HL-60 (cell line): ENCODE results near the gene PAK5.

ENCODE experiments used
- DNase-seq, 2 experiments: peaks; one replicate each; pipeline ENCODE4 v3.0.0-alpha.2; 2010 to 2020; ENCODE audit warnings: low read depth in 1 of 2, low spot score in 1 of 2
- H3K27ac ChIP-seq: fragments of 250-450 bp; sonication (Bioruptor Pico); replicated peaks from 2 replicates; pipeline ENCODE4 v1.5.1; 2020; ENCODE audit warnings: mild to moderate bottlenecking, moderate library complexity
- H3K27me3 ChIP-seq: fragments of 250-450 bp; sonication (Bioruptor Pico); 2 replicates; pipeline ENCODE4 v1.5.1; 2021; ENCODE audit warnings: mild to moderate bottlenecking, moderate library complexity; ENCODE audit not compliant: insufficient read depth, poor library complexity, severe bottlenecking
- H3K4me3 ChIP-seq: replicated peaks from 2 replicates; pipeline ENCODE4 v1.5.1; 2011; ENCODE audit warnings: mild to moderate bottlenecking, control low read depth, low read length; ENCODE audit not compliant: insufficient read depth
- GABPA ChIP-seq: IDR thresholded peaks from 2 replicates; pipeline ENCODE4 v1.6.1; 2012; ENCODE audit warnings: low read depth
- POLR2AphosphoS5 ChIP-seq: IDR thresholded peaks from 2 replicates; pipeline ENCODE4 v1.6.1; 2012; ENCODE audit warnings: low read depth
- SPI1 ChIP-seq: IDR thresholded peaks from 2 replicates; pipeline ENCODE4 v1.6.1; 2012; ENCODE audit warnings: low read depth, mild to moderate bottlenecking, borderline replicate concordance
- TF ChIP-seq, protein P1 (sequence below): IDR thresholded peaks from 2 replicates; pipeline ENCODE4 v1.6.1; 2012; ENCODE audit warnings: low read depth; ENCODE audit not compliant: insufficient replicate concordance
- TF ChIP-seq, protein P2 (sequence below): IDR thresholded peaks from one replicate; pipeline ENCODE4 v1.5.1; 2011; ENCODE audit warnings: low read length, control low read depth, inconsistent platforms; ENCODE audit not compliant: insufficient read depth

The PAK5 gene

DNA sequence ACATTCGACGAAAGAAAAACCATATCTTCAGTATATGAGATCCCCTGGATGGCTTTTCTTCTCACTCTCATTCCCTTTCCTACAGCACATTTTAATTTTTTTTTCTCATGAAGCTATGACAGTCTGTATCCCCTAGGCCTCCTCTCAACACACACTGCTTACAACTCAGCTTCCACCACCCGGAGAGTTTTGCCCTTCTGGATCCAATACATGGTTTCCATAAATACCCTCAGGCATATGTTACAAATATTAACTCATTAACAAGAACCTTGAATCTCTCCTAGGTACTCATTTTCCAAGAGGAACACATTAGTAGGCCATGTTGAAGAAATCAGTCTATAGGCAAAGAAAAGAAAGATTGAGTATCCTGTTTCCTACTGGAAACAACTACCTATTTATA, 44.0 kb downstream of the PAK5 start:
- Histone ChIP-seq H3K27ac (no peak overlapping the region), H3K4me3 (no peak overlapping the region), H3K27me3 (no peaks in the 10 kb centered on the region)
- TF ChIP-seq, protein P1, sequence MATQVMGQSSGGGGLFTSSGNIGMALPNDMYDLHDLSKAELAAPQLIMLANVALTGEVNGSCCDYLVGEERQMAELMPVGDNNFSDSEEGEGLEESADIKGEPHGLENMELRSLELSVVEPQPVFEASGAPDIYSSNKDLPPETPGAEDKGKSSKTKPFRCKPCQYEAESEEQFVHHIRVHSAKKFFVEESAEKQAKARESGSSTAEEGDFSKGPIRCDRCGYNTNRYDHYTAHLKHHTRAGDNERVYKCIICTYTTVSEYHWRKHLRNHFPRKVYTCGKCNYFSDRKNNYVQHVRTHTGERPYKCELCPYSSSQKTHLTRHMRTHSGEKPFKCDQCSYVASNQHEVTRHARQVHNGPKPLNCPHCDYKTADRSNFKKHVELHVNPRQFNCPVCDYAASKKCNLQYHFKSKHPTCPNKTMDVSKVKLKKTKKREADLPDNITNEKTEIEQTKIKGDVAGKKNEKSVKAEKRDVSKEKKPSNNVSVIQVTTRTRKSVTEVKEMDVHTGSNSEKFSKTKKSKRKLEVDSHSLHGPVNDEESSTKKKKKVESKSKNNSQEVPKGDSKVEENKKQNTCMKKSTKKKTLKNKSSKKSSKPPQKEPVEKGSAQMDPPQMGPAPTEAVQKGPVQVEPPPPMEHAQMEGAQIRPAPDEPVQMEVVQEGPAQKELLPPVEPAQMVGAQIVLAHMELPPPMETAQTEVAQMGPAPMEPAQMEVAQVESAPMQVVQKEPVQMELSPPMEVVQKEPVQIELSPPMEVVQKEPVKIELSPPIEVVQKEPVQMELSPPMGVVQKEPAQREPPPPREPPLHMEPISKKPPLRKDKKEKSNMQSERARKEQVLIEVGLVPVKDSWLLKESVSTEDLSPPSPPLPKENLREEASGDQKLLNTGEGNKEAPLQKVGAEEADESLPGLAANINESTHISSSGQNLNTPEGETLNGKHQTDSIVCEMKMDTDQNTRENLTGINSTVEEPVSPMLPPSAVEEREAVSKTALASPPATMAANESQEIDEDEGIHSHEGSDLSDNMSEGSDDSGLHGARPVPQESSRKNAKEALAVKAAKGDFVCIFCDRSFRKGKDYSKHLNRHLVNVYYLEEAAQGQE, result no peak
- DNase-seq, result no peak

DNA sequence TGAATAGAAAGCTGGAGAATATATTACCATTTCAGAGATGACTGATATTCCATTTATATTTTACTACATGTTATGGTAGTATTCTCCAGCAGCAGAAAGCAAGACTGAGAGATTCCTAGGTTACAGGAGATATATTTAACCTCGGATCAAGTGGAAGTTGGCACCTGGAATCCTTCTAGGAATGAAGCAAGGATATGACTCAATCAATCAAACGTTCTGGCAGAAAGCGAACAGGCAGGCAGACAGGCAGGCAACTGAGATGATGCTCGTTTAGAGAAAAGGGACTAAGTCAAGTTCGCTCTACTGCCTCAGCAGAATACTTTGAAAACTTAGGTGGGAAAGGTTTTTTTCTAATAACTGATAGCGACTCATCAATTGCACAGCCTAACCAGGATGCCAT, 46.2 kb downstream of the PAK5 start:
- no peak for DNase-seq
- TF ChIP-seq SPI1 (no peak), POLR2AphosphoS5 (no peak), GABPA (no peak)
- TF ChIP-seq, protein P1, result no peak
- TF ChIP-seq, protein P2, sequence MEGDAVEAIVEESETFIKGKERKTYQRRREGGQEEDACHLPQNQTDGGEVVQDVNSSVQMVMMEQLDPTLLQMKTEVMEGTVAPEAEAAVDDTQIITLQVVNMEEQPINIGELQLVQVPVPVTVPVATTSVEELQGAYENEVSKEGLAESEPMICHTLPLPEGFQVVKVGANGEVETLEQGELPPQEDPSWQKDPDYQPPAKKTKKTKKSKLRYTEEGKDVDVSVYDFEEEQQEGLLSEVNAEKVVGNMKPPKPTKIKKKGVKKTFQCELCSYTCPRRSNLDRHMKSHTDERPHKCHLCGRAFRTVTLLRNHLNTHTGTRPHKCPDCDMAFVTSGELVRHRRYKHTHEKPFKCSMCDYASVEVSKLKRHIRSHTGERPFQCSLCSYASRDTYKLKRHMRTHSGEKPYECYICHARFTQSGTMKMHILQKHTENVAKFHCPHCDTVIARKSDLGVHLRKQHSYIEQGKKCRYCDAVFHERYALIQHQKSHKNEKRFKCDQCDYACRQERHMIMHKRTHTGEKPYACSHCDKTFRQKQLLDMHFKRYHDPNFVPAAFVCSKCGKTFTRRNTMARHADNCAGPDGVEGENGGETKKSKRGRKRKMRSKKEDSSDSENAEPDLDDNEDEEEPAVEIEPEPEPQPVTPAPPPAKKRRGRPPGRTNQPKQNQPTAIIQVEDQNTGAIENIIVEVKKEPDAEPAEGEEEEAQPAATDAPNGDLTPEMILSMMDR, result no peak
- no peak overlapping the region for H3K4me3 ChIP-seq
- no peak overlapping the region for H3K27ac ChIP-seq
- no peaks in the 10 kb centered on the region for H3K27me3 ChIP-seq

DNA sequence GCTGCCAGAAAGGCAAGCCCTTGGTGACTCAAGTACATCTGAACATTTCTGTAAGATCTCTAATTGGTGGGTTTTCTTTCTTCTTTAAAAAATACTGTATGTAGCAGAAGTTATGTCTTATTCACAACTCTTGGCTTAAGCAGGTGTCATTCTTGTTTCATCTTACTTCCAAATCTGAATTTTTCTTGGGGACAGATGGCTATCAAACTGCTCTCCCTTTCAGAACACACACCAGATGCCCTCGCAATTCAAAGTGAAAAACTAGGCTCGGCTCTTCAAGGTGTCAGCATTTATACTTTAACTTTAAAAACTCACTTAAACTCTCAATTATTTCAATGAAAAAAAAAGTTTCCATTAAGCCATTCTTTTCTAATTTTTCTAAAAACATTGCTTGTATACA, 49.7 kb downstream of the PAK5 start:
- no peak for DNase-seq
- H3K27me3 ChIP-seq, result no peaks in the 10 kb centered on the region
- TF ChIP-seq GABPA, result no peak
- TF ChIP-seq, protein P1, result no peak
- no peak for TF ChIP-seq POLR2AphosphoS5
- TF ChIP-seq, protein P2, result no peak
- TF ChIP-seq SPI1, result no peak
- no peak overlapping the region for H3K27ac ChIP-seq
- H3K4me3 ChIP-seq, result no peak overlapping the region

DNA sequence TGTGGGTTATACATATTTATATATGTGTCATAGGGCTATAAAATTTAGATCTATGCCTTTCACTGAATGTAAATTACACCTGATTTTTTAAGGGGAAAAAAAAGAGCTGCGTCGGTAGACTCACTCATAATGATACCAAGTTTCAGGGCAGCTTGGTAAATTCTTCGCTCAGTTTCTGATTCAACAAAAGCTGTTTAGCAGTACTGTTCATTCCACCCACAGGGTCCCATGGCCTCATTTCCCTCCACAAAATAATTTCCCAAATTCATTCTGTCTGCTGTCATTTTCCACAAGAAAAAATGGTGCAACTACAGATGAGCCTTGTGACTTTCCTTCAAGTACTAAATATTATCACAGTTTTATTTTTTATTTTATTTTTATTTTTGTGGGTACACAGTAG, 63.7 kb downstream of the PAK5 start:
- TF ChIP-seq, protein P1, result no peak
- TF ChIP-seq GABPA (no peak), POLR2AphosphoS5 (no peak), SPI1 (no peak)
- TF ChIP-seq, protein P2, result no peak
- H3K27me3 ChIP-seq, result no peaks in the 10 kb centered on the region
- DNase-seq, result no peak
- H3K4me3 ChIP-seq, result no peak overlapping the region
- H3K27ac ChIP-seq, result no peak overlapping the region
